ENCODE data around the gene PTRH2.

GRCh38 chr17:59725691-59726090 lies 18.5 kb upstream of the PTRH2 start:
- no peak for TF ChIP-seq EZH2 (IDR thresholded peaks at IDR 0.05; ENCODE audit: borderline replicate concordance, low read depth, low read length, severe bottlenecking)
- TF ChIP-seq CTCF (IDR thresholded peaks at IDR 0.05; ENCODE audit: borderline replicate concordance, extremely low read depth, low read length, poor library complexity, severe bottlenecking) = no peak

Data from DND-41 (cell line).